Measurements from ENCODE around the gene CNTFR. TPM values are rescaled to one million over a fixed set of nuclear protein-coding genes. Genes with fewer than 3 reads are reported as not detected.

The CNTFR gene
- total RNA-seq, 1 donor from 2014 or later = 14.0 TPM

- DNase-seq = no peak
Measured at GRCh38 chr9:34505370-34506120, 84.0 kb downstream of the CNTFR start.

GRCh38 chr9:34503406-34503805 lies 86.1 kb downstream of the CNTFR start:
- no peak for DNase-seq

GRCh38 chr9:34502891-34503290 lies 86.6 kb downstream of the CNTFR start:
- no peak for DNase-seq

- DNase-seq = no peak
Measured at GRCh38 chr9:34502471-34502870, 87.1 kb downstream of the CNTFR start.

GRCh38 chr9:34501889-34502425 lies 87.6 kb downstream of the CNTFR start:
- DNase-seq = peak; percentile 93

Other genes starting within 250 kb of the CNTFR start
- gene MYORG, start 212.8 kb downstream of the CNTFR start, total RNA-seq = 4.7 TPM
- gene FAM219A, start 131.2 kb downstream of the CNTFR start, total RNA-seq = 23.1 TPM
- 0.78 TPM for gene DNAI1, start 130.9 kb downstream of the CNTFR start, total RNA-seq
- 37.6 TPM for gene ENHO, start 66.7 kb downstream of the CNTFR start, total RNA-seq
- gene RPP25L, start 22.4 kb upstream of the CNTFR start, total RNA-seq = 5.5 TPM
- gene DCTN3, start 30.8 kb upstream of the CNTFR start, total RNA-seq = 108 TPM
- not detected for gene ARID3C, start 39.3 kb upstream of the CNTFR start, total RNA-seq
- 24.3 TPM for gene SIGMAR1, start 48.1 kb upstream of the CNTFR start, total RNA-seq
- 32.4 TPM for gene GALT, start 57.0 kb upstream of the CNTFR start, total RNA-seq
- 5.0 TPM for gene IL11RA, start 62.5 kb upstream of the CNTFR start, total RNA-seq
- gene CCL27, start 72.9 kb upstream of the CNTFR start, total RNA-seq = 0.31 TPM
- not detected for gene CCL19, start 101.6 kb upstream of the CNTFR start, total RNA-seq
- gene CCL21, start 120.4 kb upstream of the CNTFR start, total RNA-seq = not detected

All from occipital lobe (tissue), 2 donors.